Activated T-cell treated with anti-CD3 and anti-CD28 coated beads for 1 hour (primary cell): ENCODE data around the gene CDH23.

ENCODE experiments used
- DNase-seq: peaks from one replicate; pipeline ENCODE4 v3.0.0-alpha.2; 2020; ENCODE audit warnings: low read depth

The CDH23 gene

GRCh38 chr10:71392791-71393781 lies 3.6 kb upstream of the CDH23 start:
- DNase-seq: no peak

GRCh38 chr10:71393841-71394475 lies 2.8 kb upstream of the CDH23 start:
- no peak for DNase-seq

DNA sequence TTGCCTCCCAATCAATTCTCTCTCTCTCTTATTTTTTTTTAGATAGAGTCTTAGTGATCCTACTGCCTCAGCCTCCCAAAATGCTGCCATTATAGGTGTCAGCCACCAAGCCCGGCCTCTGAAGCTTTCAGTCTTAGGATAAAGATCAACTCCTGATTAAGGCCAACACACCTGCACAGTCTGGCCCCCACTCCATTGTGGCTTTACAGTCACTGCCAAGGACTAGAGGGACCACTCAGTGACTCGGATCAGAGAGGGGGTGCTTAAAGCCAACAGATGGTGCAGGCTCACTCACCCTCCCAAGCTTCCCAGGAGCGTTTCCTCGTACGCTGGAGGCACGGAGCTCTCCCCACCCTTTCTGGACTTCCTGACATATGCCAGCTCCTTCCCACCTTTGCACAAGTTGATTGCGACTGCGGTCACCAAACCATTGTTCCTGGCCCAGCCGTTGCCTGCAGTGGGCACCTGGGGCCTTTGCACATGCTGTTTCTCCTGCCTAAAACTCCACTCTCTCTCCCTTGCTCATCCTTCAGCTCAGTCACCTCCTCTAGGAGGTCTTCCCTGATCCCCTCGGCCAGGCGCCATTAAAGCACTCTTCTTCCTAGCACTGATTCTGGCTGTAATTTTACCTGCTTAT lies 1.7 kb upstream of the CDH23 start:
- DNase-seq: no peak

DNA sequence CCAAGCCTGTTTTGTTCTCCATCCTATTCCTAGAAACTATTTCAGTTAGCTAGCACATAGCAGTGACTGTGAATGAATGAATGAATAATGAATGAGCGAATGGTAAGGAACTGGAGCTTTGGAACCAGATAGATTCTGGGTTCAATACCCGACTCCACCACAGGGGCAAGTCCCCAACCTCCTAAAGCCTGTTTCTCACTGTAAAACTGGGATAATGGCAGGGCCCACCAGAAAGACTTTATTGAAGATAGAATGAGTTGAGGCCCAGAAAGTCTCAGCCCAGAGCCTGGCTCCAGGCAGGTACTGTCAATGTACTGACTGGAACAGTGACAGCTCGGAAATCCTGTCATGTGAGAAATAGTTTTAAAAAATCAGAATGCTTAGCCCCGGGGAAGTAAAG lies 1.1 kb upstream of the CDH23 start:
- no peak for DNase-seq

DNA sequence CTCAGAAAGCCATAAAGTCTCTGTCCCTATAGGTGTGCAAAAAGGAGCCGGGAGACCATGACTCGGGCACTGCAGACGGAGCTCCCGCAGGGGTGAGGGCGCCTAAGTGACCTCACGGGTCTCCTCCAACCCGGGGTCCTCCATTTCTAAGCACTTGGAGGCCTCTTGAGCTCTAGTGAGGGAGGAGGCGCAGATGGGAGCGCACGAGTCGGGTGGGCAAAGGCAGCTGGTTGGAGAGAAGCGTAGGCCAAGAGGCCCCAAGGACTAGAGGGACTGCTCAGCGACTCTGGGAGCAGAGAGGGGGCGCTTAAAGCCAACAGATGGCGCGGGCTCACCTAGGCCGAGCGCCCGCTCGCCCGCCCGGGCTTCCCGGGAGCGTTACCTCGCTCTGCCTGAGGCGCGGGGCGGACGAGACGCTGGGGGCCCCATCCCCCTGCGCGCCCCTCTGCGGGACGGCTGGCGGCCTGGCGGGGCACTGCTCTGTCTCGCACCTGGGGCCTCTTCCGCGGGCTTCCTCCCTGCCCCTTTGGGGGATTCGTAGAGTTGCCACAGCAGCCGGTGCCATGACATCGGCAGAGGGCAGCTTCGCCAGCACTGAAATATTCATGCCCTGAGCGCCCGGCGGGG lies 523 bp upstream of the CDH23 start:
- no peak for DNase-seq

- no peak for DNase-seq
Measured at GRCh38 chr10:71397296-71398212, 834 bp downstream of the CDH23 start.

GRCh38 chr10:71398976-71399375 lies 2.3 kb downstream of the CDH23 start:
- no peak for DNase-seq

- no peak for DNase-seq
Measured at GRCh38 chr10:71399946-71400345, 3.2 kb downstream of the CDH23 start.

DNA sequence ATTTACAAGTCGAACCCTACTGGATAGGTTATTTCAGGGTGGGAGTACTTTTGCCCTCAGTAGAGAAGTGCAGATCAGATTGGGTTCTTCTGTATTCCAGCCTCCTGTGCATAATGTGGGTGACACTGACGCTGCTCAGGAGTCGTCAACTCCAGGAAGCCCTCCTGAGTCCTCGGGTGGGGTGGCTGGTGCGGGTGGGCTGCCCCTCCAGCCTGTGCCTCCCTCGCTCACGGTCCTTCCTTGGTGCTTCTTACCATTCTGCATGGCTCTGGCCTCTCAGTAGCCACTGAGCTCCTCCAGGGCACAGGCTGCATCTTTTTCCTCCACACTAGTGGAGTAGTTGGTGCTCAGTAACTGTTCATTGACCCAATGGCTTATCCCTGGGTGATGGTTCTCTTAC lies 4.3 kb downstream of the CDH23 start:
- no peak for DNase-seq

DNA sequence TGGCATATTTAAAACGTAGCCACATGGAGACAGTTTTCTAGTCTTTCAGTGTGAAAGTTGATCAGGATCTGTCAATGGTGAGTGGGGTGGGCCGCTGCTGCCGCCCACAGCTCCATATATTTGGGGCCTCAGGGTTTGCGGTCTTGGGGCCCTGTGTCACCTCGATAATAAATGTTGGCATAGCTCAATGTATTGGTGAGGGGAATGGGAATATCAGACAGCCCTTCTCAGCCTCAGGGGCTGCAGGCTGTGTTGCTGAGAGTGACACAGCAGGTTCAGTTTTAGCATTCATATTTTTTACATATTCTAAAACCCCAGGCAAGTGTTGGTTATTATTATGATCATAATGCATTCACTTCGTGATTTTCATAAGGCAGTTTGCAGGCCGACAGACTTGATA lies 5.3 kb downstream of the CDH23 start:
- no peak for DNase-seq

DNA sequence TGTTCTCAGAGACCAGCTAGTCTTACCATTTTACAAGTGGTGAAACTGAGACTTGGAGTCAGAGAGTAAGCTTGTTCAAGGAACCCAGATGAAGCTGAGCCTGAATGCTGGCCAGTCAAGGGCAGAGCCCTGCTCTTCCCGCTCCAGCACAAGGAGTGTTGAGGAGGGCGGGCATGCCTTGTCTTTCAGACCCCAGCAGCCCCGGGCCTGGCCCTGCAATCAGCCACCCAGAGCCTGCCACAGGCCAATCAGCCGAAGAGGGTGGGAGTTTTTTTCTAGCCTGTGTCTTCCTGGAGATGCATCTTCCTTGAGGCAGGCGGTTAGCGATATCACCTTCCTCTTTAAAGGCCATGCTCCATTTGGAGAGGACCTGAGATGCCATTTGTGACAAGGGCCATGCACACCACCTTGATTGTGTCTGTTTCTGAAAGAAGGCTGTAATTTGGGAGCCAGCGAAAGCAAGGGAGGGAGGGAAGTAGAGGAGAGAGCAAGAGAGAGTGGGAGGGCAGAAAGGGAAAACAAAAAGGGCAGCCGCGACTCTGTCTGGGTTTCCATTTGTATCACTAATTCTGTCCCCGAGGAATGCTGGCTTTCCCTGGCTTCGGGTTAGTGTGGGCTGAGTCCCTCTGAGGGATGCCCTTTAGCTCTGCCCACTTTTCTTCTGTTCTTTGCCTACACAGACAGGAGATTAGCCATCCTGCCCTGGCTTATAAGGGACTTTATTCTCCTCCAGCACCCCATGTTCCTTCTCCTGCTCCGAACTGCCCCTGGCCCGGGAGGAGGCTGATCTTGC lies 8.0 kb downstream of the CDH23 start:
- DNase-seq: no peak

- DNase-seq: no peak
Measured at GRCh38 chr10:71406878-71407277, 10.2 kb downstream of the CDH23 start.

DNA sequence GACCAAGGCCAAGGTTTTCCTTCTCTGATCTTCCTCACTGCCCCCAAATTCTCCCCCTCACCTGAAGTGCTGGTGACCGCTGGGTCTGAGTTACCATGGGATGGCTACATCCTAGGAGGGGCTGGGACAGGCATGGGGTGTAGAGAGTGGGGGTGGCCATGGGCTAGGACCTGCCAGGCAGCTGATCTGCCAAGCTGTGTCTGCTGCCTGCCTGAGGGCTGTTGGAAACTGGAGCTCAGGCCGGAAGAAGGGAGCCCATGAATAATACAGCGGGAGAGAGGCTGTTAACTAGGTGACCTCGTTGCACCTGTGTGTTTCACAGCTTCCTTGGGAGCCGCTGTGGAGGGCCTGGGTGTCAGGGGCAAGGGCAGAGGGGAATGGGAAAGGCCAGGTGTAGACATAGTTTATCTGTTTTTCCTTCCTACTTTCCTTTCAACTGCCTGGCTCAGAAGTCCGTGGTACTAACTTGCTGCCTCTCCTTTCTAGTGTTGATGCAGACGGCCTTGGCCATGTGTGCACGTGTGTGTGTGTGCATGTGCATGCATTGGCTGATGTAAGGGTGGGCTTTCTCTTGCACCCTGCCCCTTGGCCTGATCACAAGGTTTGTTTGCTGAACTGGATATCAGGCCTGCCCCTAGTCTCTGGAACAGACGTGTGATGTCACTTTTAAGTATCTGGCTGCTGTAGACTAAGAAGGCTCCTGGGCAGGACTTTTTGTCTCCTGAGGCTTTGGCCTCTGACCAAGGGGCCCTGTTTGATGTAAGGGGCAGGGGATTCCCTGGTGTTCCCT lies 11.9 kb downstream of the CDH23 start:
- no peak for DNase-seq

- no peak for DNase-seq
Measured at GRCh38 chr10:71409516-71410104, 12.9 kb downstream of the CDH23 start.

DNA sequence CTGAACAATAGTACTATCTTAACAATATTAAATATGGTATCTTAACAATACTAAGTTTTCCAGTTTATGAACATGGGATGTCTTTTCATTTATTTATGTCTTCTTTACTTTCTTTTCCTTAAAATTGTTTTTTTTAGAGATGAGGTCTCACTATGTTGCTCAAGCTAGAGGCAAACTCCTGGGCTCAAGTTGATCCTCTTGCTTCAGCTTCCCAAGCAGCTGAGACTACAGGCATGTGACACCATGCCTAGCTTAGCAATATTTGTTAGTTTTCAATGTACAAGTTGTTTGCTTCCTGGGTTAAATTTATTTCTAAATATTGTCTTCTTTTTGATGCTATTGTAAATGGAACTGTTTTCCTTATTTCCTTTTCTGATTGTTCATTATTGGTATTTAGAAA lies 16.9 kb downstream of the CDH23 start:
- no peak for DNase-seq

- DNase-seq: no peak
Measured at GRCh38 chr10:71414359-71414758, 17.6 kb downstream of the CDH23 start.

DNA sequence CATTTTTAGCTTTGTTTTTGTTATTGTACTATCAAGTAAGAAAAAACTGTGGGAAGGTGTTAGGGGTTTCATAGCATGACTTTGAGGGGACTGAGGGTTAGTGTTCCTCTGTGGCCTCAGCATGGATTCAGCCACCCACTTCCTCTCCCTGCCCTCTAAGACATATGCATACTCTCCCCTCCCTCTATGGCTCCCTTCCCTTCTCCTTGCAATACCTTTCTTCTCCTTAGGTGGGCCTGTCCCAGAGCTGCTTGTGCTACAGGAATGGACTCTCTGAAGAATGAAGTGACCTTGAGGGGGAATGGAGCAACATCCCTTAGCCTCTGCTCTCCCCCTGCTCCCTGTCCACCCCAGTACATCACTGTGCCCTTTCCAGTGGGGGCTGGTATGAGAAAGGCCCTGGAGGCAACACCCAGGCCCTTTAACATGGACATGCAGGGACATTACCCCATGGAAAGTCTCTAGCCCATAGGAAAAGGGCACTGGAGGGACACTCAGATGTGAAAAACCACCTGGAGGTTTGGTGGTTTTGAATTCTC lies 22.4 kb downstream of the CDH23 start:
- DNase-seq: no peak

- DNase-seq: no peak
Measured at GRCh38 chr10:71419750-71420149, 23.0 kb downstream of the CDH23 start.

DNA sequence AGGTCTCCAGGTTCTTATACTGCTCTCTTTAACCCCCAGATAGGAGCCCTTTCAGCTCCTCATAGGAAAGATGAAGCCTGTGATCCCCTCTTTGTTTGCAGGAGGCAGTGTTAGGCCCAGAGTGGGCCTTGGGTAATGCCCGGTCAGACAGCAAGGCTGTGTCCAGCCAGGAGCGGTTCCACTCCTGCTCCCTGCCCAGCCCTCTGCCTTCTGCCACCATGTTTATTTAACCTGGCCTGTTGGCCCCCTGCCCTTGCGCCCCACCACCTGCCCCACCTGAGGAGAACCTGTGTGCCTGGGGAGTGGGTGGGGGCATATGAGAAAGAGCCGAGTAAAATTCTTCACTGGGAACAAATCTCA lies 24.3 kb downstream of the CDH23 start:
- DNase-seq: no peak
